Right lobe of liver (tissue), 4 donors: Measurements from ENCODE around the gene ARX.

Experiments used
- CTCF ChIP-seq, 4 donors: fragments of 200-600 bp in 3 of 4; fragments of 450-650 bp in 1 of 4; IDR thresholded peaks; one replicate each; pipeline versions ENCODE4 v1.5.1 to v1.8.0; 2016 to 2022; ENCODE audit warnings: antibody characterized with exemption in 4 of 4, mild to moderate bottlenecking in 2 of 4
- POLR2A ChIP-seq: fragments of 450-650 bp; IDR thresholded peaks from one replicate; pipeline ENCODE4 v1.6.1; 2017; ENCODE audit warnings: antibody characterized with exemption, mild to moderate bottlenecking
- donor health status: DM: no; HTN: no; CAD: no.
- donor health status: DM: no; HTN: no; CAD: no.
- donor health status: DM: no; HTN: yes; CAD: no.

GRCh38 chrX:25022499-25023325 lies 6.9 kb upstream of the ARX start:
- TF ChIP-seq CTCF (IDR thresholded peaks at IDR 0.05) (peak in 1 of 4 donors; percentile 21), POLR2A (no peak)
